Activated B cell treated with CpG ODN at 0.5 μM for 24 hours (primary cell): ENCODE measurements around the gene FHIT. TPM values are rescaled to one million over a fixed set of nuclear protein-coding genes. Genes with fewer than 3 reads are reported as not detected.

Experiments
- ATAC-seq: fragments of 200-7000 bp; cut with Tn5 transposase; one replicate; pipeline ENCODE4 v1.10.0; 2021; ENCODE audit warnings: low read depth, mild to moderate bottlenecking, moderate library complexity
- CTCF ChIA-PET: fragments of 350-600 bp; sonication (Branson Sonifier 250); formaldehyde crosslinking; loops from one replicate; lab custom pipeline; 2021; ENCODE audit warnings: antibody characterized with exemption; lab: Charles Lee
- POLR2A ChIA-PET: fragments of 350-600 bp; sonication (Branson Sonifier 250); formaldehyde crosslinking; loops from one replicate; lab custom pipeline; 2021; ENCODE audit warnings: antibody characterized with exemption; lab: Charles Lee
- DNase-seq: peaks from one replicate; pipeline ENCODE4 v3.0.0; 2022
- H3K27ac Mint-ChIP-seq: one replicate; pipeline ENCODE4 v1.8.0; 2020; ENCODE audit warnings: mixed read lengths
- H3K27me3 Mint-ChIP-seq: one replicate; pipeline ENCODE4 v1.8.0; 2021; ENCODE audit warnings: mixed read lengths
- H3K36me3 Mint-ChIP-seq: one replicate; pipeline ENCODE4 v1.8.0; 2021; ENCODE audit warnings: low read depth, mixed read lengths
- H3K4me1 Mint-ChIP-seq: one replicate; pipeline ENCODE4 v1.8.0; 2021; ENCODE audit warnings: mixed read lengths
- H3K4me3 Mint-ChIP-seq: one replicate; pipeline ENCODE4 v1.8.0; 2020; ENCODE audit warnings: mild to moderate bottlenecking, mixed read lengths
- H3K9me3 Mint-ChIP-seq: one replicate; pipeline ENCODE4 v1.8.0; 2020; ENCODE audit warnings: mixed read lengths
- intact Hi-C: fragments of 100-400 bp; cut with micrococcal nuclease; formaldehyde crosslinking; loops from one replicate; pipeline ENCODE4 v1.15.1; 2024
- total RNA-seq: library from RNA; stranded (reverse); gene quantifications from 2 replicates; pipeline ENCODE4 v1.2.3, GENCODE V29; 2022
- TF ChIP-seq, protein P1 (sequence below): fragments of 200-600 bp; IDR thresholded peaks from one replicate; pipeline ENCODE4 v1.8.0; 2022; ENCODE audit warnings: antibody characterized with exemption, mild to moderate bottlenecking

FHIT gene
- total RNA-seq, 1 donor from 2014 or later: 5.5 TPM

DNA sequence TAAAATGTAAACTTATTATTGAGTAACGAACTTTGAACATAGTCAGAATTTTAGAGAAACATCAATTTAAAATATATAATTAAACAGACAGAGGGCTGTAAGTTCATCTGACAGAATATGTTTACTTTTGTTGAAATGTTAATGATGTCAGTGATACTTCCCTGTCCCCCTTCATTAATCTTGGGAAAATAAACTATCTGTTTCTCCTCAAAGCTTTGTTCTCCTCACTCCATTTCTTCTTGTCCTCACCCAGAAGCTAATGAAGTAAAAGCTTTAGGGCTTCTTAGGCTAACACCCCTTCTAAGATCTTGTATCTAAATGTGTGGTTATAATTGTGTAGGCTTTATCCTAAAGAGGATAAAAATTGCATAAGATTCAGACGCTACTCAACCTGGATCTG lies 1031.8 kb downstream of the FHIT start:
- intact Hi-C loops: no loop called here
- no peak for ATAC-seq
- no peaks in the 10 kb centered on the region for H3K9me3 Mint-ChIP-seq
- no peak overlapping the region for H3K27ac Mint-ChIP-seq
- H3K36me3 Mint-ChIP-seq: no peaks in the 10 kb centered on the region
- DNase-seq: no peak
- H3K27me3 Mint-ChIP-seq: peaks cover 8% of the 10 kb centered on the region
- H3K4me1 Mint-ChIP-seq: no peaks in the 10 kb centered on the region
- H3K4me3 Mint-ChIP-seq: no peak overlapping the region
- CTCF ChIA-PET: no interaction called here
- POLR2A ChIA-PET: no interaction called here
- TF ChIP-seq, protein P1, sequence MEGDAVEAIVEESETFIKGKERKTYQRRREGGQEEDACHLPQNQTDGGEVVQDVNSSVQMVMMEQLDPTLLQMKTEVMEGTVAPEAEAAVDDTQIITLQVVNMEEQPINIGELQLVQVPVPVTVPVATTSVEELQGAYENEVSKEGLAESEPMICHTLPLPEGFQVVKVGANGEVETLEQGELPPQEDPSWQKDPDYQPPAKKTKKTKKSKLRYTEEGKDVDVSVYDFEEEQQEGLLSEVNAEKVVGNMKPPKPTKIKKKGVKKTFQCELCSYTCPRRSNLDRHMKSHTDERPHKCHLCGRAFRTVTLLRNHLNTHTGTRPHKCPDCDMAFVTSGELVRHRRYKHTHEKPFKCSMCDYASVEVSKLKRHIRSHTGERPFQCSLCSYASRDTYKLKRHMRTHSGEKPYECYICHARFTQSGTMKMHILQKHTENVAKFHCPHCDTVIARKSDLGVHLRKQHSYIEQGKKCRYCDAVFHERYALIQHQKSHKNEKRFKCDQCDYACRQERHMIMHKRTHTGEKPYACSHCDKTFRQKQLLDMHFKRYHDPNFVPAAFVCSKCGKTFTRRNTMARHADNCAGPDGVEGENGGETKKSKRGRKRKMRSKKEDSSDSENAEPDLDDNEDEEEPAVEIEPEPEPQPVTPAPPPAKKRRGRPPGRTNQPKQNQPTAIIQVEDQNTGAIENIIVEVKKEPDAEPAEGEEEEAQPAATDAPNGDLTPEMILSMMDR: no peak

DNA sequence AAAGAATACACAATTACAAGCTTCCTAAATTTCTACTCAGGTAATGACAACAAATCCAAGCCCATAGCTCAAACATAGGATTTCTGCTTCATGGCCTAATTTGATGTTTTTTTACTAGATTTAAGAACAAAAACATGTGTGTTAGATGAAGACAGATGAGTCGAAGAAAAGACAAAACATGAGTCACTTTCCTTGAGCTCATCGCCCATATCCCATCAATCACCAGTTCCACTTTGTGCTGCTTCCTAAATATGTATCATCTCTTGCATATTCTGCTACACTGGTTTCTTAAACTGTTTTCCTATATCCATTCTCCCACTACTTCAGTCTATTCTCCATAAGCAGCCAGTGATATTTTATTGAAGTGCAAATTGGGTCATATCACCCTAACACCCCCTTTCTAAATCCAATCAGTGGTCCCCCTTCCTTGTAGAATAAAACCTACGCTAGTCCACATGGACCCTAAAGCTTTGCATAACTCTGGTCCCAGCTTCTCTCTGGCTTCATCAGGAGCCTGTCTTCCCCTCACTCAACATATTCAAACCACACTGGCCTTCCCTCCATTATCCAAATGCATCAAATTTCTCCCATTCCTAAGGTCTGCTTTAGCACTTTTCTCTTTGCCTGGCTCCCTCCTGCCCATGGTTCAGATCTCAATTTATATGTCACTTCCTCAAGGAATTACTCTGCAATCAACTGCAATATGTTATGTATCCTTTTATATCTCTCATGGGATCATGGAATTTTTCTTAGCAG lies 1033.9 kb downstream of the FHIT start:
- no peaks in the 10 kb centered on the region for H3K9me3 Mint-ChIP-seq
- intact Hi-C loops: no loop called here
- POLR2A ChIA-PET: no interaction called here
- H3K36me3 Mint-ChIP-seq: no peaks in the 10 kb centered on the region
- CTCF ChIA-PET: no interaction called here
- TF ChIP-seq, protein P1: no peak
- no peak for DNase-seq
- H3K27me3 Mint-ChIP-seq: no peaks in the 10 kb centered on the region
- no peaks in the 10 kb centered on the region for H3K4me1 Mint-ChIP-seq
- H3K27ac Mint-ChIP-seq: no peak overlapping the region
- H3K4me3 Mint-ChIP-seq: no peak overlapping the region
- no peak for ATAC-seq

DNA sequence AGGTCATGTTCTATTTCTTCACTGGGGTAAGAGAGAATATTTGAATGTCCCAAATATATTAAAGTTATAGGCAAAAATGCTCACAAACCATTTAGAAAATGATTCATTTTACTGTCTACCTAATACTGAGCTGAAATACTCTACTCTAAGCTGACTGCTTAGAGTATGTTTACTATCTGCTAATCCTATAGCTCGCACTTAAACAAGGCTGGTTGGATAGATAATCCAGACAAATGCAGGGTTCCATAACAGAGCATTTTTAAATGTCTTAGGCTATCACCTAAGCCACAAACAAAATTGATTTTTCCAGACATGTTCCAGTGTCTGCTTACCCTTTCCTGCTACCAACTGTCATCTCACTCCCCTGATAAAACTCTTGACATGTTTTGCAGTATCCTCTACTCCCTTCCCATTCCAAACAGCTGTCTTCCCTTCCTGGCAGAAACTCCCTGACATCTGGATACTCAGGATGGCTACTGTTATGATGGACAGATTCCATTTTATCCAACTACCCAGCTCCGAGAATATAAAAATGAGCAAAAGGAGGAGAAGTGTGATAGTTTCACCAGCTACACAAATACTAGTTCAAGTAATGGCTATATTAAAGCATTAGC lies 1034.7 kb downstream of the FHIT start:
- no peak overlapping the region for H3K27ac Mint-ChIP-seq
- H3K4me1 Mint-ChIP-seq: no peaks in the 10 kb centered on the region
- no peaks in the 10 kb centered on the region for H3K36me3 Mint-ChIP-seq
- no peaks in the 10 kb centered on the region for H3K27me3 Mint-ChIP-seq
- H3K9me3 Mint-ChIP-seq: no peaks in the 10 kb centered on the region
- ATAC-seq (no peak), DNase-seq (no peak)
- intact Hi-C loops: no loop called here
- TF ChIP-seq, protein P1: no peak
- POLR2A ChIA-PET: no interaction called here
- CTCF ChIA-PET: no interaction called here
- H3K4me3 Mint-ChIP-seq: no peak overlapping the region

DNA sequence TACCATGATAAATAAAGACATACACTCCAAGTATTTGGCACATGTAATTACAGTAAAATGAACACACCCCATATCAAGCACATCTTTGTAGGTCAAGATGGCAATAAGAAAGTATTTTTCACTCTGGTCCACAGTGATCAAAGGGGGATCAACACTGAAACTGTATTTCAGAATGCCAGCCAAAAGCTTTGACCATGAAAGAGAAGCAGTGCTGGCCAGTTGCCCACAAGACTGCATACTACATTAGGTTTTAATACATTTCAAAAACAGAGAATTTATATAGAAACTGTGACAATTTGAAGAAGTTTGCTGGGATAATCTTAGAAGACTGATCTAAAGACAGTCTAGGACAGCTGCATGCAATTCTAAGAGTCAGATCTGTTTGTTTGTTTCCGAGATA lies 1035.3 kb downstream of the FHIT start:
- TF ChIP-seq, protein P1: no peak
- intact Hi-C loops: no loop called here
- Mint-ChIP-seq H3K9me3 (no peaks in the 10 kb centered on the region), H3K4me3 (no peak overlapping the region), H3K4me1 (no peaks in the 10 kb centered on the region), H3K27me3 (no peaks in the 10 kb centered on the region), H3K27ac (no peak overlapping the region), H3K36me3 (no peaks in the 10 kb centered on the region)
- ChIA-PET POLR2A (no interaction called here), CTCF (no interaction called here)
- DNase-seq: no peak
- ATAC-seq: no peak

DNA sequence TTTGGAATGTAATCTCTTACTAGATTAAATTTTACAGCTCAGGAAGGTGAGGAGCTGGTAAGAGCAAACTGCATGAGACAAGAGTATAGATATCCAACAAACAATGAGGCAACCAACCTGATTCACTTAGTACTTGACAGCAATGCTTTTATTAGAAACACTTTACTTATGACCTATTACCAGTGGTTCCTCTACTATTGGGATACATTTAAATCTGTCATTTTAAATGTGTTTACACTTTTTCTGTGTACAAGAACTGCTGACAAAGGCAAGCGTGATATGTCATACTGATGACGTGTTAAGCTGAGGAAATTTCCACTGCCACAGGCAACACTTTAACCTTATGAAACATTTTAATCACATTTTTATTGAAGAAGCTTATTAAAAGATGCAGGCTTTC lies 1043.3 kb downstream of the FHIT start:
- DNase-seq: no peak
- H3K27me3 Mint-ChIP-seq: no peaks in the 10 kb centered on the region
- no peak overlapping the region for H3K4me3 Mint-ChIP-seq
- no peaks in the 10 kb centered on the region for H3K36me3 Mint-ChIP-seq
- TF ChIP-seq, protein P1: no peak
- ChIA-PET CTCF (no interaction called here), POLR2A (no interaction called here)
- ATAC-seq: no peak
- intact Hi-C loops: no loop called here
- H3K4me1 Mint-ChIP-seq: no peaks in the 10 kb centered on the region
- no peak overlapping the region for H3K27ac Mint-ChIP-seq
- H3K9me3 Mint-ChIP-seq: peaks cover 6% of the 10 kb centered on the region
